Fibroblast of mammary gland (primary cell): ENCODE data around the gene CACNA1G.

Experiments used
- DNase-seq: peaks from one replicate; pipeline ENCODE4 v3.0.0-alpha.2; 2010; ENCODE audit warnings: low read depth
- H3K4me3 ChIP-seq: 2 replicates; pipeline ENCODE4 v1.5.1; 2011; ENCODE audit warnings: low read depth, mild to moderate bottlenecking, low read length, moderate library complexity; ENCODE audit not compliant: control insufficient read depth
- CTCF ChIP-seq: conservative IDR thresholded peaks from 2 replicates; pipeline ENCODE4 v1.5.1; 2011; ENCODE audit warnings: low read depth, low read length, inconsistent platforms; ENCODE audit not compliant: control insufficient read depth, insufficient read depth

CACNA1G gene

GRCh38 chr17:50598487-50598886 lies 38.0 kb downstream of the CACNA1G start:
- no peak overlapping the region for H3K4me3 ChIP-seq
- no peak for DNase-seq
- TF ChIP-seq CTCF = no peak

GRCh38 chr17:50599606-50600005 lies 39.1 kb downstream of the CACNA1G start:
- no peak for TF ChIP-seq CTCF
- no peak overlapping the region for H3K4me3 ChIP-seq
- DNase-seq = no peak

GRCh38 chr17:50601823-50602375 lies 41.4 kb downstream of the CACNA1G start:
- DNase-seq = no peak
- no peak for TF ChIP-seq CTCF
- no peak overlapping the region for H3K4me3 ChIP-seq

- TF ChIP-seq CTCF = no peak
- no peak overlapping the region for H3K4me3 ChIP-seq
- no peak for DNase-seq
Observed at GRCh38 chr17:50602836-50603235, 42.3 kb downstream of the CACNA1G start.

GRCh38 chr17:50603340-50603739 lies 42.8 kb downstream of the CACNA1G start:
- no peak overlapping the region for H3K4me3 ChIP-seq
- DNase-seq = no peak
- TF ChIP-seq CTCF = no peak

DNA sequence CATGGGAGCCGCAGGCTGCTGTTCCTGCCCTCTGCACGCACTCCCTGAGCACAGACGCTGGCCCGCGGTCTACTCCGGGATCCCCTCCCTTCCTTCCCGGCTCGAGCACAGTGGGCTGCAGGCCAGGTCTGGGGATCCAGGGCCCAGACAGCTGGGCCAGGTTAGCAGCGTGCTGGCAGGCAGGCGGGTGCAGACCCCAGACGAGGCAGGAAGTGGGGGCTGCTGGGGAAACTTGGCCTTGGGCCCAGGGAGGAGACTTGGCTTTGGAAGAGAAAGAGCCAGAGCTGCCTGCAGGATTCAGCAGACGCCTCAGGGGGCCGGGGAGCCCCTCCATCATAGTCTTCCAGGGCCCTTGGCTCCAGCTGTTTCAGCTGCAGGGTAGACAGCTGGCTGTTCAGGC lies 44.0 kb downstream of the CACNA1G start:
- H3K4me3 ChIP-seq = no peak overlapping the region
- peak; percentile 38 for DNase-seq
- TF ChIP-seq CTCF = no peak

- no peak overlapping the region for H3K4me3 ChIP-seq
- DNase-seq = peak; percentile 70
- TF ChIP-seq CTCF = no peak
Observed at GRCh38 chr17:50605429-50605828, 44.9 kb downstream of the CACNA1G start.
